Measurements from ENCODE around the gene SLC8A1. TPM values are rescaled to one million over a fixed set of nuclear protein-coding genes. Genes with fewer than 3 reads are reported as not detected.
A peak's percentile ranks its signal among the peaks of the same experiment; 100 is the strongest.

Gene SLC8A1
- total RNA-seq, 1 donor: 39.1 TPM

GRCh38 chr2:40255103-40255502 lies 196.8 kb downstream of the SLC8A1 start:
- H3K4me3 ChIP-seq (ENCODE audit: low read depth, low read length): no peak overlapping the region
- TF ChIP-seq CTCF (IDR thresholded peaks at IDR 0.05; ENCODE audit: insufficient read depth, low read length): no peak
- DNase-seq (ENCODE audit: low read depth): no peak

GRCh38 chr2:40254611-40255010 lies 197.3 kb downstream of the SLC8A1 start:
- no peak overlapping the region for H3K4me3 ChIP-seq (ENCODE audit: low read depth, low read length)
- TF ChIP-seq CTCF (IDR thresholded peaks at IDR 0.05; ENCODE audit: insufficient read depth, low read length): no peak
- no peak for DNase-seq (ENCODE audit: low read depth)

GRCh38 chr2:40251137-40251536 lies 200.8 kb downstream of the SLC8A1 start:
- no peak for DNase-seq (ENCODE audit: low read depth)
- no peak overlapping the region for H3K4me3 ChIP-seq (ENCODE audit: low read depth, low read length)
- no peak for TF ChIP-seq CTCF (IDR thresholded peaks at IDR 0.05; ENCODE audit: insufficient read depth, low read length)

- no peak overlapping the region for H3K4me3 ChIP-seq (ENCODE audit: low read depth, low read length)
- TF ChIP-seq CTCF (IDR thresholded peaks at IDR 0.05; ENCODE audit: insufficient read depth, low read length): no peak
- DNase-seq (ENCODE audit: low read depth): no peak
Observed at GRCh38 chr2:40249577-40249976, 202.3 kb downstream of the SLC8A1 start.

- H3K4me3 ChIP-seq (ENCODE audit: low read depth, low read length): no peak overlapping the region
- no peak for DNase-seq (ENCODE audit: low read depth)
- no peak for TF ChIP-seq CTCF (IDR thresholded peaks at IDR 0.05; ENCODE audit: insufficient read depth, low read length)
Observed at GRCh38 chr2:40248294-40248693, 203.6 kb downstream of the SLC8A1 start.

- peak; percentile 76 for TF ChIP-seq CTCF (IDR thresholded peaks at IDR 0.05; ENCODE audit: insufficient read depth, low read length)
- H3K4me3 ChIP-seq (ENCODE audit: low read depth, low read length): no peak overlapping the region
- DNase-seq (ENCODE audit: low read depth): peak; percentile 85
Observed at GRCh38 chr2:40244675-40245074, 207.2 kb downstream of the SLC8A1 start.

- H3K4me3 ChIP-seq (ENCODE audit: low read depth, low read length): no peak overlapping the region
- no peak for TF ChIP-seq CTCF (IDR thresholded peaks at IDR 0.05; ENCODE audit: insufficient read depth, low read length)
- DNase-seq (ENCODE audit: low read depth): no peak
Observed at GRCh38 chr2:40244251-40244650, 207.6 kb downstream of the SLC8A1 start.
